WERI-Rb-1 (cell line): ENCODE measurements around the gene TMEM154.

Experiments
- DNase-seq: peaks from one replicate; pipeline ENCODE4 v3.0.0-alpha.2; 2020
- H3K27ac ChIP-seq: fragments of 250-450 bp; sonication (Bioruptor Pico); 2 replicates; pipeline ENCODE4 v1.5.1; 2020; ENCODE audit warnings: mild to moderate bottlenecking, moderate library complexity
- H3K27me3 ChIP-seq: fragments of 250-450 bp; sonication (Bioruptor Pico); 2 replicates; pipeline ENCODE4 v1.5.1; 2021; ENCODE audit warnings: mild to moderate bottlenecking, low read depth, moderate library complexity; ENCODE audit not compliant: insufficient read depth, severe bottlenecking
- H3K36me3 ChIP-seq: fragments of 250-450 bp; sonication (Bioruptor Pico); 2 replicates; pipeline ENCODE4 v1.5.1; 2020; ENCODE audit warnings: mild to moderate bottlenecking, moderate library complexity
- H3K4me3 ChIP-seq: 2 replicates; pipeline ENCODE4 v1.5.1; 2011; ENCODE audit warnings: low read depth, mild to moderate bottlenecking, control low read depth, low read length
- H3K9me3 ChIP-seq: fragments of 250-450 bp; sonication (Bioruptor Pico); 2 replicates; pipeline ENCODE4 v1.5.1; 2021; ENCODE audit warnings: mild to moderate bottlenecking, moderate library complexity; ENCODE audit not compliant: severe bottlenecking
- CTCF ChIP-seq: IDR thresholded peaks from 2 replicates; pipeline ENCODE4 v1.5.1; 2011; ENCODE audit warnings: low read depth, mild to moderate bottlenecking, control low read depth, inconsistent platforms, low read length

TMEM154 gene

DNA sequence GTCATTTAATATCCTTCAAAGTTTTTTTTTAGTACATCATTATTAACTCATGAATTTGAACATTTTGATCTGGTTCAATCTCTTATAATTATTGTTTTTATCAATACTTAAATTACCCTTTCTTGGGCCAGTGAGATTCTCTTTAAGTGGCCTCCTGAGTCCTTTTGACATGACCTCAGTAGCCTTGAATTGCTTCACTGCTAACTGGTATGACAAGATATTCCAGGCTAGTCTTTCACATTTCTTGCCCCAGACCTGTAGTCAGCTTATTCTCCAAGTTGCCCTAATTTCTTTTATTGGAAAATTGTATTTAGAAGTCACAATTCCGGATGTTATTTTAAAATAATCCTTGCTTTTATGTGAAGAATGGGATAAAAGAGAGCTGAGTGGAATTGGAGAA is 108.5 kb downstream of the TMEM154 start:
- Histone ChIP-seq H3K4me3 (no peak overlapping the region), H3K9me3 (no peaks in the 10 kb centered on the region), H3K27me3 (no peaks in the 10 kb centered on the region), H3K27ac (no peak overlapping the region), H3K36me3 (no peaks in the 10 kb centered on the region)
- TF ChIP-seq CTCF: no peak
- no peak for DNase-seq
